Measurements from ENCODE around the gene MCC.

MCC gene

DNA sequence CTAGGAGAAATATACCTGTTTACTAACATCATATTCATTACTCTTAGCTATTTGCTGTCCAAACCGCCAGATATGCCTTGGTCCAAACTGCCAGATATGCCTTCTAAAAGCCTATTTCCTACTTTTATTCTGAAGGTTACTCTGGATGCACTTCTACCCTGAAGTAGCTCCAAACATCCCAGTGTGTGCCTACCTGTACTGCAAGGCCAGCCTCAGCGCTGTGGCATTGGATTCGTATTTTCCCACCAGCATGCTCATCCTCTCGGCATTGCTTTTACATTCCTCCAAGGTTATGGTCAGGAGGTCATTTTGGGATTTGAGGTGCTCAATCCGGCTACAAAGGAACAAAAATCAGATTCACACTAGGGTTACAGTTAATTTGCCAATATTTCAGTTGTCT is 417.4 kb downstream of the MCC start:
- H3K4me1 Mint-ChIP-seq: peaks cover 39% of the 10 kb centered on the region
- no peak overlapping the region for H3K27ac Mint-ChIP-seq
- H3K9me3 Mint-ChIP-seq: peaks cover 0 to 4% of the 10 kb centered on the region in 2 donors
- DNase-seq: no peak
- no peak overlapping the region for H3K4me3 Mint-ChIP-seq
- ATAC-seq: no peak
- H3K27me3 Mint-ChIP-seq: no peaks in the 10 kb centered on the region

DNA sequence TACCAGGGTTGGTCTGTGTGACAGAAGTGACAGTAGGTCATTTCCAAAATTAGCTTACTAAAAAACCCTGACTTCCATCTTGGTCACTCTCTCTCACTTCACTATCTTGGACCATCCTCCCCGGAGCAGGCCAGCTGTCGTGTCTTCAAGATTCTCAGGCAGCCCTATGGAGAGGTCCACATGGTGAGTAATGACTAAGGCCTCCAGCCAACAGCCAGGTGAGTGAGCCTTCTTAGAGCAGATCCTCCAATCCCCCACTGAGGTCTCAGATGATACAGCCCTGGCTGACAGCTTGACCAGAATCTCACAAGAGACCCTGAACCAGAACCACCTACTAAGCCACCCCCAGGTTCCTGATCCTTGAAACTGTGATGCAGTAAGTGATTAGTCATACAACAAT is 419.7 kb downstream of the MCC start:
- DNase-seq (no peak), ATAC-seq (peak; percentile 37)
- peaks cover 48% of the 10 kb centered on the region for H3K4me1 Mint-ChIP-seq
- H3K27me3 Mint-ChIP-seq: no peaks in the 10 kb centered on the region
- no peaks in the 10 kb centered on the region for H3K9me3 Mint-ChIP-seq
- H3K27ac Mint-ChIP-seq: no peak overlapping the region
- H3K4me3 Mint-ChIP-seq: no peak overlapping the region

- Mint-ChIP-seq H3K4me3 (no peak overlapping the region), H3K9me3 (no peaks in the 10 kb centered on the region), H3K4me1 (peaks cover 48% of the 10 kb centered on the region), H3K27ac (no peak overlapping the region), H3K27me3 (no peaks in the 10 kb centered on the region)
- DNase-seq (no peak), ATAC-seq (no peak)
Measured at GRCh38 chr5:113067635-113068344, 420.5 kb downstream of the MCC start.

DNA sequence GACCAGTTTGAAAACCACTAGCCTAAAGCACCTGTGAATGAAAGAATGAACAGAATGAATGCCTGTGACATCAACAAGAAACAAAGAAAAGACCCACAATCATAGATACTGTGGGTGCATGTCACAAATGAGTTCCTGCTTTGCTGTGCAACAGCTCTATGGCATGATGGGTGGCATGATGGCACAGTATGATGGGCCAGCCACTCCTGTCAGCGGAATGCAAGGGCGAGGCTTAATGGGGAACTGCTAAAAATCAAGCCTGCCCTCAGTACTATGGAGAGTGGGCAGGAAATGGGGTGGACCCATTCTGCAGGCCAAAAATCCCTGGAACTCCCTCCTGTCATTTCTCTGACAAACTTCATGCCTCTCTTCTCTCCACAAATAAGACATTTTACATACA is 422.6 kb downstream of the MCC start:
- no peaks in the 10 kb centered on the region for H3K27me3 Mint-ChIP-seq
- peaks cover 62% of the 10 kb centered on the region for H3K4me1 Mint-ChIP-seq
- peak overlapping the region in 1 of 2 donors; percentile 19 for H3K27ac Mint-ChIP-seq
- H3K4me3 Mint-ChIP-seq: no peak overlapping the region
- no peaks in the 10 kb centered on the region for H3K9me3 Mint-ChIP-seq
- ATAC-seq (no peak), DNase-seq (no peak)

GRCh38 chr5:113064806-113065205 is 423.4 kb downstream of the MCC start:
- peaks cover 63% of the 10 kb centered on the region for H3K4me1 Mint-ChIP-seq
- DNase-seq (no peak), ATAC-seq (no peak)
- H3K27me3 Mint-ChIP-seq: no peaks in the 10 kb centered on the region
- no peak overlapping the region for H3K4me3 Mint-ChIP-seq
- H3K9me3 Mint-ChIP-seq: no peaks in the 10 kb centered on the region
- H3K27ac Mint-ChIP-seq: no peak overlapping the region

- no peak overlapping the region for H3K27ac Mint-ChIP-seq
- ATAC-seq: no peak
Measured at GRCh38 chr5:113063927-113064326, 424.3 kb downstream of the MCC start.

GRCh38 chr5:113062869-113063508 is 425.3 kb downstream of the MCC start:
- Mint-ChIP-seq H3K4me1 (peaks cover 68% of the 10 kb centered on the region), H3K4me3 (peak overlapping the region in 1 of 2 donors; percentile 63), H3K27ac (peak overlapping the region in 1 of 2 donors; percentile 89), H3K9me3 (no peaks in the 10 kb centered on the region), H3K27me3 (no peaks in the 10 kb centered on the region)
- DNase-seq: no peak
- ATAC-seq: peak; percentile 29

More at GRCh38 chr5:113063927-113064326, 424.3 kb downstream of the MCC start:
- H3K27me3 Mint-ChIP-seq: no peaks in the 10 kb centered on the region
- peaks cover 68% of the 10 kb centered on the region for H3K4me1 Mint-ChIP-seq
- DNase-seq: no peak
- H3K4me3 Mint-ChIP-seq: no peak overlapping the region
- no peaks in the 10 kb centered on the region for H3K9me3 Mint-ChIP-seq

GRCh38 chr5:113061846-113062780 is 426.1 kb downstream of the MCC start:
- Mint-ChIP-seq H3K9me3 (no peaks in the 10 kb centered on the region), H3K27me3 (no peaks in the 10 kb centered on the region), H3K4me1 (peaks cover 66% of the 10 kb centered on the region), H3K4me3 (peak overlapping the region; percentile 25 to 63), H3K27ac (peak overlapping the region; percentile 77 to 89)
- ATAC-seq (peak; percentile 53), DNase-seq (no peak)

DNA sequence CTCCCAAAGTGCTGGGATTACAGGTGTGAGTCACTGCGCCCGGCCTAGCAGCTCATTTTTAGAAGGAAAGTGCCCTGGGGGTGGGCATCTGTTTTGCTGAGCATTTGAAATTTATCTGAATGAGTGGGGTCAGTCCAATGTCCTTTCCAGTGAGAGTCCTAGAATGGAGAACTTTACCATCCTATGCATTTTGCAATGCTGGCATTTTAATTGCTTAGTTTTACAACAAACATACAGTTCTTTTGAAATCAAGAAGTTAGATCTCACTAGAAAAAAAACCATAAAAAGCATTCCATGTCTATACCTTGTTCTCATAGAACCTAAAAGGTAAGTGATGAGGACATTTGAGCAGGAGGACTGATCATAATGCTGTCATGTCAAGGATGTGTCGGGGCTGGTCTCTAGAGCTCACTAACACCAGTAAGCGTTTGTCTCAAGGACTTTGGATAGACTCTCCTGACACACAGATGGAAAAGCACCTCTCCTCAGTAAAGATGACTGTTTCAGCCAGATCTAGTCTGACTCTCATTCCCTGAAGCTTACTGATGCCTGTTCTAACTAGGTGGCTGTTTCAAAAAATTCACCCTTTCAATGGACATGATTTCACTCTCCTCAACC is 427.7 kb downstream of the MCC start:
- Mint-ChIP-seq H3K4me1 (peaks cover 53% of the 10 kb centered on the region), H3K9me3 (no peaks in the 10 kb centered on the region), H3K27ac (no peak overlapping the region), H3K4me3 (no peak overlapping the region), H3K27me3 (no peaks in the 10 kb centered on the region)
- DNase-seq: no peak
- no peak for ATAC-seq

GRCh38 chr5:113059232-113060040 is 428.8 kb downstream of the MCC start:
- Mint-ChIP-seq H3K27ac (peak overlapping the region; percentile 10 to 92), H3K27me3 (no peaks in the 10 kb centered on the region), H3K4me1 (peaks cover 42% of the 10 kb centered on the region), H3K9me3 (no peaks in the 10 kb centered on the region), H3K4me3 (no peak overlapping the region)
- ATAC-seq: no peak
- DNase-seq: no peak

GRCh38 chr5:113058706-113059226 is 429.5 kb downstream of the MCC start:
- Mint-ChIP-seq H3K4me3 (no peak overlapping the region), H3K27me3 (no peaks in the 10 kb centered on the region), H3K9me3 (no peaks in the 10 kb centered on the region), H3K27ac (peak overlapping the region in 1 of 2 donors; percentile 10), H3K4me1 (peaks cover 36% of the 10 kb centered on the region)
- DNase-seq (no peak), ATAC-seq (no peak)

DNA sequence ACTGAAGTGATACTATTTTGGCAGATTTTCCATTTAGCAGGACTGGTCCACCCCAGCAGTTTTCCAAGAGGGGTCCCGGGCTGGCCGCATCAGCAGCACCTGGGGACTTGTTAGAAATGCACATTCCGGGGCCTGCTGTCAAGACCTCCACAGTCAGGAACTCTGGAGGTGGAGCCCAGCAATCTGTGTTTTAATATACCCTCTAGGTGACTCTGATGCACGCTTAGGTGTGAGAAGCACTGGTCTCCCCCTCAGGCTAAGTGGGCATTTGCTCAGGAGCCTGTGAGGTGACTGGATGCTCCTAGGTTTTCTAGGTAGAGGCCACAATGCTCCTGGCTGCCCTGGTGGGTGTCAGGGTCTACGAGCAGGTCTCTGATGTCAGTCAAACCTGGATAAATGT is 430.0 kb downstream of the MCC start:
- no peak overlapping the region for H3K27ac Mint-ChIP-seq
- no peaks in the 10 kb centered on the region for H3K27me3 Mint-ChIP-seq
- ATAC-seq (no peak), DNase-seq (no peak)
- H3K4me3 Mint-ChIP-seq: no peak overlapping the region
- no peaks in the 10 kb centered on the region for H3K9me3 Mint-ChIP-seq
- H3K4me1 Mint-ChIP-seq: peaks cover 31% of the 10 kb centered on the region

- Mint-ChIP-seq H3K9me3 (no peaks in the 10 kb centered on the region), H3K4me1 (peaks cover 24% of the 10 kb centered on the region), H3K4me3 (no peak overlapping the region), H3K27ac (no peak overlapping the region), H3K27me3 (no peaks in the 10 kb centered on the region)
- ATAC-seq: no peak
- no peak for DNase-seq
Measured at GRCh38 chr5:113057557-113057984, 430.7 kb downstream of the MCC start.

- ATAC-seq (peak; percentile 8), DNase-seq (no peak)
- no peak overlapping the region for H3K4me3 Mint-ChIP-seq
- no peaks in the 10 kb centered on the region for H3K9me3 Mint-ChIP-seq
- H3K27ac Mint-ChIP-seq: peak overlapping the region in 1 of 2 donors; percentile 25
- H3K4me1 Mint-ChIP-seq: peaks cover 18% of the 10 kb centered on the region
- no peaks in the 10 kb centered on the region for H3K27me3 Mint-ChIP-seq
Measured at GRCh38 chr5:113056988-113057387, 431.3 kb downstream of the MCC start.
